Activated CD4-positive, alpha-beta memory T cell treated with anti-CD3 and anti-CD28 coated beads for 36 hours (primary cell): Measurements from ENCODE around the gene CLCNKA. TPM values are rescaled to one million over a fixed set of nuclear protein-coding genes. Genes with fewer than 3 reads are reported as not detected.
A peak's percentile ranks its signal among the peaks of the same experiment; 100 is the strongest.
"Not testable (repeated sequence)": the region's sequence is repeated elsewhere in the genome, so short reads cannot be mapped to it uniquely, and the experiment has no call there.

Source experiments
- CTCF ChIA-PET: fragments of 350-600 bp; sonication (Branson Sonifier 250); formaldehyde crosslinking; loops from one replicate; lab custom pipeline; 2021; ENCODE audit warnings: antibody characterized with exemption, inconsistent platforms; lab: Charles Lee
- POLR2A ChIA-PET: fragments of 350-600 bp; sonication (Branson Sonifier 250); formaldehyde crosslinking; loops from one replicate; lab custom pipeline; 2021; ENCODE audit warnings: antibody characterized with exemption; lab: Charles Lee
- DNase-seq: peaks from one replicate; pipeline ENCODE4 v3.0.0-alpha.2; 2020
- H3K27ac Mint-ChIP-seq: one replicate; pipeline ENCODE4 v1.8.0; 2021; ENCODE audit warnings: mixed read lengths
- H3K27me3 Mint-ChIP-seq: one replicate; pipeline ENCODE4 v1.8.0; 2021; ENCODE audit warnings: mixed read lengths
- H3K36me3 Mint-ChIP-seq: one replicate; pipeline ENCODE4 v1.8.0; 2021; ENCODE audit warnings: mixed read lengths
- H3K4me1 Mint-ChIP-seq: one replicate; pipeline ENCODE4 v1.8.0; 2021; ENCODE audit warnings: low read depth, mixed read lengths
- H3K4me3 Mint-ChIP-seq: one replicate; pipeline ENCODE4 v1.8.0; 2021; ENCODE audit warnings: mild to moderate bottlenecking, mixed read lengths
- H3K9me3 Mint-ChIP-seq: one replicate; pipeline ENCODE4 v1.8.0; 2021; ENCODE audit warnings: mixed read lengths
- intact Hi-C: fragments of 100-400 bp; cut with micrococcal nuclease; formaldehyde crosslinking; loops from one replicate; pipeline ENCODE4 v1.15.1; 2023
- total RNA-seq, 2 experiments: library from RNA; stranded (reverse); gene quantifications; one replicate each; pipeline ENCODE4 v1.2.3, GENCODE V29; 2021

CLCNKA gene
- total RNA-seq, 2 experiments from 2014 or later, result not detected

DNA sequence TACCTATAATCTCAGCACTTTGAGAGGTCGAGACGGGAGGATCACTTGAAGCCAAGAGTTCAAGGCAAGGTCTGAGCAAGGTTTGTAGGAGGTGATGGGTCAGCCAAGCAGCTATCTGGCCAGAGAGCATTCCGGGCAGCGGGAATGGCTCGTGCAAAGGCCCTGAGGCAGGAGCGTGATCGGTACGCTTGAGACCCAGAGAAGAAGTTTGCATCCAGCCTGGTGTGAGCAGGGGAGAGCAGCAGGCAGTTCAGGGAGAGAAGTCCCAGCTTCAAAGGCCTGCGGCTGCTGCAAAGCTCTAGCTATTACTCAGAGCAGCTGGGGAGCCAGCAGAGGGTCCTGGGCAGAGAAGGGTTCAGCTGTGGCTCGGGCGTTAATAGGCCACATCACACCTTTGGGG lies 22.9 kb upstream of the CLCNKA start:
- H3K27me3 Mint-ChIP-seq, result no peaks in the 10 kb centered on the region
- POLR2A ChIA-PET, result interaction anchor here (0.8 kb wide), 1 partner anchor 23 kb away, joined by 3 read pairs; the partner anchor contains the start of gene ZBTB17
- H3K9me3 Mint-ChIP-seq, result no peaks in the 10 kb centered on the region
- intact Hi-C loops, result no loop called here
- H3K4me1 Mint-ChIP-seq, result no peaks in the 10 kb centered on the region
- no peaks in the 10 kb centered on the region for H3K36me3 Mint-ChIP-seq
- no peak overlapping the region for H3K27ac Mint-ChIP-seq
- H3K4me3 Mint-ChIP-seq, result no peak overlapping the region
- CTCF ChIA-PET, result interaction anchor here (0.6 to 2.5 kb wide), 3 partner anchors 9 to 207 kb away, joined by 3 to 8 read pairs (median 4); no protein-coding TSS in a partner anchor
- no peak for DNase-seq

DNA sequence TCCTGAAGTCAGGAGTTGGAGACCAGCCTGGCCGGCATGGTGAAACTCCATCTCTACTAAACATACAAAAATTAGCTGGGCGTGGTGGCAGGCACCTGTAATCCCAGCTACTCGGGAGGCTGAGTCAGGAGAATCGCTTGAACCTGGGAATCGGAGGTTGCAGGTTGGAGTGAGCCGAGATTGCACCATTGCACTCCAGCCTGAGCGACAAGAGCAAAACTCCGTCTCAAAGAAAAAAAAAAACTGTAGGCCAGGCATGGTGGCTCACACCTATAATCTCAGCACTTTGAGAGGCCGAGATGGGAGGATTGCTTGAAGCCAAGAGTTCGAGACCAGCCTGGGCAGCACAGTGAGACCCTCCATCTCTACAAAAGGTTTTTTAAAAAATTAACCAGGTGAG lies 20.6 kb upstream of the CLCNKA start:
- H3K36me3 Mint-ChIP-seq, H3K9me3 Mint-ChIP-seq, H3K4me3 Mint-ChIP-seq, H3K27me3 Mint-ChIP-seq, POLR2A ChIA-PET, intact Hi-C loops, H3K4me1 Mint-ChIP-seq, H3K27ac Mint-ChIP-seq, DNase-seq: not testable (repeated sequence)
- CTCF ChIA-PET, result interaction anchor here (1.0 kb wide), 3 partner anchors 85 to 210 kb away, joined by 3 to 6 read pairs (median 4); no protein-coding TSS in a partner anchor

DNA sequence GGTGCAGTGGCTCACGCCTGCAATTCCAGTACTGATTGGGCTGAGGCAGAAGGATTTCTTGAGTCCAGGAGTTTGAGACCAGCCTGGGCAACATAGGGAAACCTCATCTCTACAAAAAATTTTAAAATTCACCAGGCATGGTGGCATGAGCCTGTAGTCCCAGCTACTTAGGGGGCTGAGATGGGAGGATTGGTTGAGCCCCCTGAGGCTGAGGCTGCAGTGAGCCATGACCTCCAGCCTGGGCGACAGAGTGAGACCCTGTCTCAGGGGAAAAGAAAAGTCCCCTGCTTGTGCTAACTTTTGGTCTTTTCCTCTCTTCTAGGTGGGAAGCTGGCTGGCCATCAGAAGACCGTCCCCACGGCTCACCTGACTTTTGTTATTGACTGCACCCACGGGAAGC lies 16.2 kb upstream of the CLCNKA start:
- no peak overlapping the region for H3K4me3 Mint-ChIP-seq

GRCh38 chr1:16006010-16006409 lies 15.8 kb upstream of the CLCNKA start:
- H3K27ac Mint-ChIP-seq, result no peak overlapping the region
- ChIA-PET CTCF (interaction anchor here (1.0 to 3.9 kb wide), 3 partner anchors 30 to 214 kb away, joined by 4 to 26 read pairs (median 4); partner anchors contain the start of gene ZBTB17), POLR2A (no interaction called here)
- no peaks in the 10 kb centered on the region for H3K4me1 Mint-ChIP-seq
- intact Hi-C loops, result loop anchor here (5.0 kb wide), 1 partner anchor 214 kb away; no protein-coding TSS in a partner anchor
- peaks cover 1% of the 10 kb centered on the region for H3K27me3 Mint-ChIP-seq
- no peak overlapping the region for H3K4me3 Mint-ChIP-seq
- no peak for DNase-seq
- H3K9me3 Mint-ChIP-seq, result no peaks in the 10 kb centered on the region
- H3K36me3 Mint-ChIP-seq, result no peaks in the 10 kb centered on the region

More for the DNA sequence above, 16.2 kb upstream of the CLCNKA start:
- intact Hi-C loops, result loop anchor here (5.0 kb wide), 1 partner anchor 213 kb away; no protein-coding TSS in a partner anchor
- H3K27ac Mint-ChIP-seq, result no peak overlapping the region
- POLR2A ChIA-PET, result no interaction called here
- CTCF ChIA-PET, result interaction anchor here (1.0 to 3.9 kb wide), 4 partner anchors 29 to 214 kb away, joined by 3 to 26 read pairs (median 4); partner anchors contain the start of gene ZBTB17
- H3K36me3 Mint-ChIP-seq, result no peaks in the 10 kb centered on the region
- peaks cover 1% of the 10 kb centered on the region for H3K27me3 Mint-ChIP-seq
- H3K4me1 Mint-ChIP-seq, result no peaks in the 10 kb centered on the region
- H3K9me3 Mint-ChIP-seq, result no peaks in the 10 kb centered on the region
- DNase-seq, result no peak

DNA sequence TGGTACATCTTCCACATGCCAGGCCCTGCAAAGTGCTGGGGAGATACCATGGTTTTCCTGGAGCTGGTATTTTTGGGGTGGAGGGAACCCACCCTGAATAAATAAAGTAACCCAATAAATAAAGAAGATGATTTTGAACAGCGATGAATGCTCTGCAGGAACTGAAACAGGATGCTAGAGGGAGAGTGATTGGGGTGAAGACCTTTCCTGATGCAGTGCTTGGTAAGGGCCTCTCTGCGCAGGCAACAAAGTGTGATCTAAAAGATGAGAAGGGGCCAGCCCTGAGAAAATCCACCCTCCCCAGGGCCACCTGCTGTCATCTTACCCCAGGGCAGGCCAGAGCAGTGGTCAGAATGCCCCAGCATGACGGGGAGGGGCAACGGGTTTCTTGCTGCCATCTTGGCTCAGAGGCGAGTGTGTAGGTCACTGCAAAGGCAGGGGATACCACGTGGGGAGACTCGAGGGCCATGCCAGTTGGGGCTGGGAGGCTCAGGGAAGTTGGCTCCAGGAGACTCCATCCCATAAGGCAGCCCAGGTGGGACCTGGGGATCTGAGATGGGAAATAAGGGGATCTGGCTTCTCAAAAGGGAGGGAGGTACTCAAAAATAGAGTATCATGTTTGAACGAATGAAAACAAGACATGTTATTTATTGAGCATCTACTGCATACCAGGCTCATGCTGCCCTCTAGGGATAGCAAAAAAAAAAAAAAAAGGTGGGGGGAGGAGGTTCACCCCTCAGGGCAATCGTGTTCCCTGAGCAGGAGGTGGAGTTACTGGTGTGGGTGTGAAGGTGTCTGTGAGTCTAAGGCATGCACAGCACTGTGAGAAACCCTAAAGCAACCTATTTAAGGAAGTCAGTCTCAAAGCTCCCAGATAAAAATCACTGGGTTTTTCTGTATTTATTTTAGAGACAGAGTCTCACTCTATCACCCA lies 15.0 kb upstream of the CLCNKA start:
- Mint-ChIP-seq H3K4me1 (no peaks in the 10 kb centered on the region), H3K27me3 (peaks cover 1% of the 10 kb centered on the region), H3K27ac (no peak overlapping the region), H3K4me3 (no peak overlapping the region), H3K9me3 (no peaks in the 10 kb centered on the region), H3K36me3 (no peaks in the 10 kb centered on the region)
- intact Hi-C loops, result loop anchor here (1.0 to 5.0 kb wide), 2 partner anchors 192 to 215 kb away; no protein-coding TSS in a partner anchor
- POLR2A ChIA-PET, result no interaction called here
- CTCF ChIA-PET, result interaction anchor here (0.8 to 3.9 kb wide), 12 partner anchors 31 to 252 kb away, joined by 3 to 26 read pairs (median 4); partner anchors contain the start of genes FAM131C, SPEN and ZBTB17
- DNase-seq, result peak; percentile 25

DNA sequence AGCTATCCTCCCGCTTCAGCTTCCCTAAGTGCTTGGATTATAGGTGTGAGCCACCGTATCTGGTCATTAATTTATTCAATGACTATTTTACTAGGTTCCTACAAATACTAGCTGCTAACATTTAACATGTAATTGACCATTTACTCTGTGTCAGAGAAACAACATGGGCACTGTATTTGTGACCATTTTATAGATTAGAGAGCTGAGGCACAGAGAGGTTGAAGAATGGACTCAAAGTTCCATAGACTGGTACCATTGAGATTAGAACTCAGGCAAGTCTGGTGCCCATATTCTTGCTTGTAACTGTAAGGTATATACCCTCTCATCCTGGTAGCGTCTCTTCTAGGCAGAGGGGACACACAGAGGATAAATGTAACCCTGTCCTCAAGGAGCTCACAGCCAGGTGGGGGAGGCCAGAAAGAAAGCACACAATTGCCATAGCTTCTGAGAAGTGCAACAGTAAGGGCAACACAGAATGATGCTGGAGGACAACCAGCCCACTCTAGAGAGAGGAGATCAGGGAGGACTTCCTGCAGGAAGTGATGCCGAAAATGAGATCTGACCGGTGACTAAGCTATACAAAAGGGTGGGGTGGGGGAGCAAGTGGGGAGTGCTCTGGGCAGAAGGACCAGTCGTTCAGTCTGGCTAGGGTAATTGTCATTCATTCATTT lies 14.0 kb upstream of the CLCNKA start:
- Mint-ChIP-seq H3K4me3 (no peak overlapping the region), H3K9me3 (no peaks in the 10 kb centered on the region), H3K36me3 (no peaks in the 10 kb centered on the region), H3K4me1 (peaks cover 5% of the 10 kb centered on the region), H3K27me3 (peaks cover 1% of the 10 kb centered on the region), H3K27ac (no peak overlapping the region)
- ChIA-PET CTCF (interaction anchor here (0.6 to 3.9 kb wide), 14 partner anchors 9 to 253 kb away, joined by 3 to 26 read pairs (median 4); partner anchors contain the start of genes FAM131C, SPEN and ZBTB17), POLR2A (no interaction called here)
- no peak for DNase-seq
- intact Hi-C loops, result loop anchor here (1.0 to 5.0 kb wide), 2 partner anchors 193 to 216 kb away; no protein-coding TSS in a partner anchor

GRCh38 chr1:16009030-16009460 lies 12.8 kb upstream of the CLCNKA start:
- ChIA-PET POLR2A (no interaction called here), CTCF (interaction anchor here (0.7 to 3.9 kb wide), 15 partner anchors 11 to 217 kb away, joined by 3 to 26 read pairs (median 4); partner anchors contain the start of gene FAM131C)
- H3K9me3 Mint-ChIP-seq, result no peaks in the 10 kb centered on the region
- intact Hi-C loops, result loop anchor here (1.0 to 5.0 kb wide), 3 partner anchors 24 to 217 kb away; no protein-coding TSS in a partner anchor
- no peak overlapping the region for H3K4me3 Mint-ChIP-seq
- no peak overlapping the region for H3K27ac Mint-ChIP-seq
- peak; percentile 79 for DNase-seq
- H3K36me3 Mint-ChIP-seq, result no peaks in the 10 kb centered on the region
- H3K27me3 Mint-ChIP-seq, result peaks cover 5% of the 10 kb centered on the region
- peaks cover 5% of the 10 kb centered on the region for H3K4me1 Mint-ChIP-seq

GRCh38 chr1:16009678-16010077 lies 12.2 kb upstream of the CLCNKA start:
- intact Hi-C loops, result loop anchor here (1.0 to 5.0 kb wide), 3 partner anchors 24 to 217 kb away; no protein-coding TSS in a partner anchor
- ChIA-PET CTCF (interaction anchor here (0.6 to 3.9 kb wide), 13 partner anchors 10 to 236 kb away, joined by 3 to 26 read pairs (median 4); no protein-coding TSS in a partner anchor), POLR2A (no interaction called here)
- Mint-ChIP-seq H3K27me3 (peaks cover 7% of the 10 kb centered on the region), H3K4me3 (no peak overlapping the region), H3K4me1 (peaks cover 5% of the 10 kb centered on the region), H3K9me3 (no peaks in the 10 kb centered on the region), H3K36me3 (no peaks in the 10 kb centered on the region), H3K27ac (no peak overlapping the region)
- no peak for DNase-seq

DNA sequence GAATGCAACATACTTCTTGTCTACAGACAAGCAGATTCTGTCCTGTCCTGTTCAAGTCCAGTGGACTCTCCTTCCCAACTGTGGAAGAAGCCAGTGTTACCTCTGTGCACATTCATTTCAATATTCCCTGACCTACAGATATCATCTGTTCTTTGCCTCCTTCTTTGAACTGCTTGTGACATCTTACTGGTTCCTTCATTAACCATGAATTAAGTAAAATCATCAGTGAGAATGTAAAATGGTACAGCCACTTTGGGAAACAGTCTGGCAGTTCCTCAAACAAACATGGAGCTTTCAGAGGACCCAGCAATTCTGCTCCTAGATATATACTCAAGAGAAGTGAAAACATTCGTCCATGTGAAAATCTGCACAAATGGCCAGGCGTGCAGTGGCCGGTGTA lies 11.0 kb upstream of the CLCNKA start:
- DNase-seq, result no peak
- CTCF ChIA-PET, result interaction anchor here (0.6 to 2.4 kb wide), 7 partner anchors 9 to 227 kb away, joined by 3 to 13 read pairs (median 4); no protein-coding TSS in a partner anchor
- POLR2A ChIA-PET, result no interaction called here
- peaks cover 10% of the 10 kb centered on the region for H3K27me3 Mint-ChIP-seq
- H3K9me3 Mint-ChIP-seq, result no peaks in the 10 kb centered on the region
- H3K36me3 Mint-ChIP-seq, result no peaks in the 10 kb centered on the region
- H3K27ac Mint-ChIP-seq, result no peak overlapping the region
- intact Hi-C loops, result no loop called here
- H3K4me3 Mint-ChIP-seq, result no peak overlapping the region
- H3K4me1 Mint-ChIP-seq, result peaks cover 5% of the 10 kb centered on the region

DNA sequence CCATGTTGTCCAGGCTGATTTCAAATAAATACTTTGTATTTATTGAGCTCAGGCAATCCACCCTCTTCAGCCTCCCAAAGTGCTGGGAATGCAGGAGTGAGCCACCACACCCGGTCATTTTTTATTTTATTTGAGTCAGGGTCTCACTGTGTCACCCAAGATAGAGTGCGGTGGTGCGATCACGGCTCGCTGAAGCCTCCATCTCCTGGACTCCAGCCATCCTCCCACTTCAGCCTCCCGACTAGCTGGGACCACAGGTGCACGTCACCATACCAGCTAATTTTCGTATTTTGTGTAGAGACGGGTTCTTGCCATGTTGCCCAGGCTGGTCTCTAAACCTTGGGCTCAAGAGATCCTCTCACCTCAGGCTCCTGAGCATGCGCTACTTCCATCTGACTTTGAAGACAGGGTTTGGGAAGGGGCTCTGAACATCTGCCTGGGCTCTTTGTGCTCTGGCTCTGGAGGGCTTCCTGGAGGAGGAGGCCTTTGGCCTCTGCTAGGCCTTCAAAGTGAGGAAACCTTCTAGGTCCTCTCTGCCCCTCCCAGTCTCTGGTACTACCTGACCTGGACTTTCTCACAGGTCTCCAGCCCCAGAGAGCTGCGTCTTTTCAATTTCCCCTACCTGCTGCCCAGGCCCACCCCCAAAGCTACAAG lies 9.8 kb upstream of the CLCNKA start:
- no peak overlapping the region for H3K27ac Mint-ChIP-seq
- H3K36me3 Mint-ChIP-seq, result no peaks in the 10 kb centered on the region
- POLR2A ChIA-PET, result no interaction called here
- CTCF ChIA-PET, result interaction anchor here (1.4 to 2.1 kb wide), 2 partner anchors 44 to 220 kb away, joined by 3 to 8 read pairs; no protein-coding TSS in a partner anchor
- no peak for DNase-seq
- peaks cover 10% of the 10 kb centered on the region for H3K27me3 Mint-ChIP-seq
- intact Hi-C loops, result no loop called here
- H3K4me1 Mint-ChIP-seq, result peaks cover 5% of the 10 kb centered on the region
- H3K9me3 Mint-ChIP-seq, result no peaks in the 10 kb centered on the region
- H3K4me3 Mint-ChIP-seq, result no peak overlapping the region
